ENCODE data around the gene CD68. TPM values are rescaled to one million over a fixed set of nuclear protein-coding genes. Genes with fewer than 3 reads are reported as not detected.

CD68 gene
- total and polyA plus RNA-seq, 3 donors from 2014 or later = 2.0 to 54.8 (median 6.4) TPM

GRCh38 chr17:7614425-7615264 is 35.2 kb downstream of the CD68 start, which contains the start of gene FXR2:
TSS of gene FXR2 (minus strand) at chr17:7614897. CDS start at chr17:7614532, 365 bp downstream.
- H3K4me1 ChIP-seq = peaks cover 23% of the 10 kb centered on the region
- peak; percentile 100 for DNase-seq
- no peaks in the 10 kb centered on the region for H3K9me3 ChIP-seq
- H3K36me3 ChIP-seq (ENCODE audit: low read depth, missing control alignments) = no peaks in the 10 kb centered on the region
- peak within 1 kb of the TSS; percentile 81 to 96 for H3K27ac ChIP-seq
- TF ChIP-seq POLR2A (IDR thresholded peaks at IDR 0.05) (peak; percentile 36), CTCF (IDR thresholded peaks at IDR 0.05) (peak; percentile 38 to 70 (median 61))
- WGBS, 2 donors = 1% methylated on average over 33 to 42 of the region's 93 CpGs
- peak within 1 kb of the TSS; percentile 85 to 87 for H3K4me3 ChIP-seq
- H3K27me3 ChIP-seq = no peaks in the 10 kb centered on the region
- intact Hi-C loops (cut with DNase I; ENCODE audit: low total_unique reads) = no loop called here

GRCh38 chr17:7615265-7615747 is 35.9 kb downstream of the CD68 start:
- DNase-seq = no peak
- Histone ChIP-seq H3K4me3 (peak overlapping the region; percentile 85 to 87), H3K27me3 (no peaks in the 10 kb centered on the region), H3K4me1 (peaks cover 23% of the 10 kb centered on the region), H3K9me3 (no peaks in the 10 kb centered on the region), H3K36me3 (ENCODE audit: low read depth, missing control alignments) (no peaks in the 10 kb centered on the region), H3K27ac (peak overlapping the region; percentile 81 to 96)
- intact Hi-C loops (cut with DNase I; ENCODE audit: low total_unique reads) = no loop called here
- WGBS, 2 donors = 3% methylated on average over 25 to 28 of the region's 28 CpGs
- no peak for TF ChIP-seq CTCF (IDR thresholded peaks at IDR 0.05)
- no peak for TF ChIP-seq POLR2A (IDR thresholded peaks at IDR 0.05)

- no peak overlapping the region for H3K4me3 ChIP-seq
- no peaks in the 10 kb centered on the region for H3K9me3 ChIP-seq
- intact Hi-C loops (cut with DNase I; ENCODE audit: low total_unique reads) = no loop called here
- no peak overlapping the region for H3K27ac ChIP-seq
- DNase-seq = no peak
- no peaks in the 10 kb centered on the region for H3K27me3 ChIP-seq
- WGBS, 2 donors = 82 to 88% methylated on average over 5 of the region's 5 CpGs
- no peaks in the 10 kb centered on the region for H3K36me3 ChIP-seq (ENCODE audit: low read depth, missing control alignments)
- H3K4me1 ChIP-seq = peaks cover 5% of the 10 kb centered on the region
- no peak for TF ChIP-seq CTCF (IDR thresholded peaks at IDR 0.05)
- TF ChIP-seq POLR2A (IDR thresholded peaks at IDR 0.05) = no peak
Observed at GRCh38 chr17:7618608-7619007, 39.2 kb downstream of the CD68 start.

GRCh38 chr17:7620835-7621234 is 41.4 kb downstream of the CD68 start:
- peaks cover 3% of the 10 kb centered on the region for H3K4me1 ChIP-seq
- no peak overlapping the region for H3K27ac ChIP-seq
- no peaks in the 10 kb centered on the region for H3K9me3 ChIP-seq
- no peak overlapping the region for H3K4me3 ChIP-seq
- no peak for DNase-seq
- 90 to 93% methylated on average over 8 of the region's 8 CpGs for WGBS, 2 donors
- H3K36me3 ChIP-seq (ENCODE audit: low read depth, missing control alignments) = no peaks in the 10 kb centered on the region
- intact Hi-C loops (cut with DNase I; ENCODE audit: low total_unique reads) = no loop called here
- no peaks in the 10 kb centered on the region for H3K27me3 ChIP-seq
- TF ChIP-seq CTCF (IDR thresholded peaks at IDR 0.05) = no peak
- no peak for TF ChIP-seq POLR2A (IDR thresholded peaks at IDR 0.05)
